CD8-positive, alpha-beta memory T cell (primary cell): ENCODE measurements around the gene LAPTM4A. TPM values are rescaled to one million over a fixed set of nuclear protein-coding genes. Genes with fewer than 3 reads are reported as not detected.

ENCODE experiments used
- CTCF ChIA-PET: fragments of 350-600 bp; sonication (Branson Sonifier 250); formaldehyde crosslinking; loops from one replicate; lab custom pipeline; 2021; ENCODE audit warnings: antibody characterized with exemption; lab: Charles Lee
- POLR2A ChIA-PET: fragments of 350-600 bp; sonication (Branson Sonifier 250); formaldehyde crosslinking; loops from one replicate; lab custom pipeline; 2021; ENCODE audit warnings: antibody characterized with exemption; lab: Charles Lee
- DNase-seq, 5 donors: peaks; one replicate each; pipeline versions ENCODE4 v3.0.0 to v3.0.0-alpha.2; 2020 to 2022; ENCODE audit warnings: mixed read lengths in 1 of 5
- H3K27ac ChIP-seq: one replicate; pipeline ENCODE4 v1.7.0; 2013; ENCODE audit warnings: low read depth, mild to moderate bottlenecking, low read length, moderate library complexity
- H3K27me3 ChIP-seq: 2 replicates; pipeline ENCODE4 v1.7.0; 2013; ENCODE audit warnings: low read length, mild to moderate bottlenecking; ENCODE audit not compliant: insufficient read depth, poor library complexity, severe bottlenecking
- H3K36me3 ChIP-seq: 2 replicates; pipeline ENCODE4 v1.7.0; 2013; ENCODE audit warnings: mild to moderate bottlenecking, low read length, moderate library complexity; ENCODE audit not compliant: insufficient read depth
- H3K4me1 ChIP-seq: 2 replicates; pipeline ENCODE4 v1.7.0; 2013; ENCODE audit warnings: mild to moderate bottlenecking, low read length, moderate library complexity; ENCODE audit not compliant: insufficient read depth
- H3K4me3 ChIP-seq: 2 replicates; pipeline ENCODE4 v1.7.0; 2013; ENCODE audit warnings: mild to moderate bottlenecking, low read length
- H3K9me3 ChIP-seq: 2 replicates; pipeline ENCODE4 v1.7.0; 2013; ENCODE audit warnings: mild to moderate bottlenecking, low read length
- H3K27ac Mint-ChIP-seq, 8 donors: one replicate each; pipeline ENCODE4 v1.8.0; 2020 to 2021; ENCODE audit warnings: mixed read lengths in 8 of 8, mild to moderate bottlenecking in 6 of 8, inconsistent platforms in 3 of 8, moderate library complexity in 3 of 8
- H3K27me3 Mint-ChIP-seq, 2 donors: one replicate each; pipeline ENCODE4 v1.8.0; 2020 to 2021; ENCODE audit warnings: mixed read lengths in 2 of 2, mild to moderate bottlenecking in 1 of 2, moderate library complexity in 1 of 2
- H3K36me3 Mint-ChIP-seq, 3 donors: one replicate each; pipeline ENCODE4 v1.8.0; 2020 to 2021; ENCODE audit warnings: mixed read lengths in 3 of 3, inconsistent platforms in 1 of 3, mild to moderate bottlenecking in 1 of 3
- H3K4me1 Mint-ChIP-seq, 3 donors: one replicate each; pipeline ENCODE4 v1.8.0; 2020 to 2021; ENCODE audit warnings: mixed read lengths in 3 of 3, inconsistent platforms in 1 of 3, mild to moderate bottlenecking in 1 of 3
- H3K4me3 Mint-ChIP-seq, 7 donors: one replicate each; pipeline ENCODE4 v1.8.0; 2020 to 2021; ENCODE audit warnings: mixed read lengths in 7 of 7, mild to moderate bottlenecking in 6 of 7, moderate library complexity in 4 of 7, inconsistent platforms in 2 of 7
- H3K9me3 Mint-ChIP-seq, 5 donors: one replicate each; pipeline ENCODE4 v1.8.0; 2020 to 2022; ENCODE audit warnings: mixed read lengths in 5 of 5, mild to moderate bottlenecking in 3 of 5, moderate library complexity in 2 of 5, inconsistent platforms in 1 of 5
- polyA plus RNA-seq: library from polyadenylated mRNA; unstranded; fragments of 300-500 nt; fragmentation: Illumina TruSeq; gene quantifications from one replicate; pipeline ENCODE4 v1.2.3, GENCODE V29; 2021
- total RNA-seq, 2 experiments: library from RNA; stranded (reverse); gene quantifications; one replicate each; pipeline ENCODE4 v1.2.3, GENCODE V29; 2021

The LAPTM4A gene
- total RNA-seq, result 10 to 100 TPM; 29.0 to 31.0 TPM
- 119 TPM for polyA plus RNA-seq

GRCh38 chr2:20051532-20052228 is at the start of gene LAPTM4A:
Gene LAPTM4A (minus strand): TSS chr2:20051628. CDS start chr2:20051520, 108 bp downstream.
- CTCF ChIA-PET, result interaction anchor here (1.1 to 2.0 kb wide), 3 partner anchors 11 to 169 kb away, joined by 3 to 9 read pairs (median 3); no protein-coding TSS in a partner anchor
- Histone ChIP-seq H3K4me1 (peaks cover 29% of the 10 kb centered on the region), H3K36me3 (no peaks in the 10 kb centered on the region), H3K27me3 (peaks cover 6% of the 10 kb centered on the region), H3K4me3 (peak within 1 kb of the TSS; percentile 96), H3K9me3 (no peaks in the 10 kb centered on the region), H3K27ac (peak within 1 kb of the TSS; percentile 100)
- peaks cover 27 to 37% (median 33%) of the 10 kb centered on the region in 3 donors for H3K4me1 Mint-ChIP-seq
- no peak within 1 kb of the TSS for H3K27ac Mint-ChIP-seq
- no peak within 1 kb of the TSS for H3K4me3 Mint-ChIP-seq
- POLR2A ChIA-PET, result interaction anchor here (0.7 to 1.6 kb wide), 5 partner anchors 62 to 771 kb away, joined by 3 to 10 read pairs (median 3); partner anchors contain the start of genes LDAH, TTC32 and WDR35
- peaks cover 10 to 21% of the 10 kb centered on the region in 2 donors for H3K27me3 Mint-ChIP-seq
- DNase-seq, result peak; percentile 97 to 99 (median 98)
- no peaks in the 10 kb centered on the region for H3K9me3 Mint-ChIP-seq
- H3K36me3 Mint-ChIP-seq, result peaks cover 0 to 12% (median 0%) of the 10 kb centered on the region in 3 donors

GRCh38 chr2:20100711-20101110 is 49.3 kb upstream of the LAPTM4A start:
- H3K9me3 ChIP-seq, result no peaks in the 10 kb centered on the region
- Mint-ChIP-seq H3K9me3 (peaks cover 0 to 2% (median 0%) of the 10 kb centered on the region in 5 donors), H3K27me3 (peaks cover 10 to 28% of the 10 kb centered on the region in 2 donors), H3K4me1 (no peaks in the 10 kb centered on the region), H3K27ac (peak overlapping the region in 1 of 8 donors; percentile 26), H3K4me3 (no peak overlapping the region), H3K36me3 (no peaks in the 10 kb centered on the region)
- H3K36me3 ChIP-seq, result no peaks in the 10 kb centered on the region
- H3K4me1 ChIP-seq, result no peaks in the 10 kb centered on the region
- no peak overlapping the region for H3K4me3 ChIP-seq
- ChIA-PET CTCF (interaction anchor here (1.2 kb wide), 1 partner anchor 85 kb away, joined by 5 read pairs; no protein-coding TSS in a partner anchor), POLR2A (no interaction called here)
- H3K27me3 ChIP-seq, result peaks cover 3% of the 10 kb centered on the region
- DNase-seq, result no peak
- H3K27ac ChIP-seq, result no peak overlapping the region

DNA sequence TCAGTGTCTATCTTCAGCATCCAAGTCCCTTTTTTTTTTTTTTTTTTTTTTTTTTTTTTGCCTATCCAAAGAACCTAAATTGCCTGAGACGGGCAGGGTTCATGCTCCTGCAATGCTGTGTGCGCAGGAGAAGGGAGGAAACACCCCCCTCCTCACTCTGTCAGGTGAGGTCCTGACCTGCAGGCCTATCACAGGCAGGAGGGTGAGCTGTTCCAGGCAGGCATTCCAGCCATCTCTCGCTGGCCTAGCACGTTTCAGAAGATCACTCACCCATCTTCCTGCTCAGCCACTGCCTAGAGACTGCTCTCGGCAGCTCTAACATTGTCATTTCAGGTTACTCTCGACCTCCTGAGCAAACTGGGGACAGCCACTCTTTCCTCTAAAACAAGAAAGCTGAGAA is 48.4 kb upstream of the LAPTM4A start:
- Mint-ChIP-seq H3K36me3 (no peaks in the 10 kb centered on the region), H3K27ac (no peak overlapping the region), H3K27me3 (peaks cover 8 to 19% of the 10 kb centered on the region in 2 donors), H3K9me3 (peaks cover 0 to 2% (median 0%) of the 10 kb centered on the region in 5 donors), H3K4me3 (no peak overlapping the region), H3K4me1 (no peaks in the 10 kb centered on the region)
- no peaks in the 10 kb centered on the region for H3K9me3 ChIP-seq
- DNase-seq, result no peak
- POLR2A ChIA-PET, result no interaction called here
- H3K27me3 ChIP-seq, result no peaks in the 10 kb centered on the region
- H3K4me3 ChIP-seq, result no peak overlapping the region
- H3K4me1 ChIP-seq, result no peaks in the 10 kb centered on the region
- no peak overlapping the region for H3K27ac ChIP-seq
- H3K36me3 ChIP-seq, result no peaks in the 10 kb centered on the region
- CTCF ChIA-PET, result interaction anchor here (1.2 kb wide), 1 partner anchor 84 kb away, joined by 5 read pairs; no protein-coding TSS in a partner anchor

- ChIA-PET POLR2A (no interaction called here), CTCF (interaction anchor here (1.0 to 1.2 kb wide), 2 partner anchors 82 to 83 kb away, joined by 3 to 5 read pairs; no protein-coding TSS in a partner anchor)
- H3K9me3 Mint-ChIP-seq, result peaks cover 0 to 2% (median 0%) of the 10 kb centered on the region in 5 donors
- Histone ChIP-seq H3K4me3 (no peak overlapping the region), H3K36me3 (no peaks in the 10 kb centered on the region), H3K27me3 (no peaks in the 10 kb centered on the region), H3K27ac (no peak overlapping the region), H3K4me1 (no peaks in the 10 kb centered on the region), H3K9me3 (no peaks in the 10 kb centered on the region)
- peak overlapping the region in 1 of 8 donors; percentile 8 for H3K27ac Mint-ChIP-seq
- DNase-seq, result peak; percentile 54 to 82 (median 60)
- peaks cover 14 to 20% of the 10 kb centered on the region in 2 donors for H3K27me3 Mint-ChIP-seq
- H3K36me3 Mint-ChIP-seq, result no peaks in the 10 kb centered on the region
- H3K4me1 Mint-ChIP-seq, result no peaks in the 10 kb centered on the region
- no peak overlapping the region for H3K4me3 Mint-ChIP-seq
Measured at GRCh38 chr2:20097889-20098714, 46.7 kb upstream of the LAPTM4A start.

DNA sequence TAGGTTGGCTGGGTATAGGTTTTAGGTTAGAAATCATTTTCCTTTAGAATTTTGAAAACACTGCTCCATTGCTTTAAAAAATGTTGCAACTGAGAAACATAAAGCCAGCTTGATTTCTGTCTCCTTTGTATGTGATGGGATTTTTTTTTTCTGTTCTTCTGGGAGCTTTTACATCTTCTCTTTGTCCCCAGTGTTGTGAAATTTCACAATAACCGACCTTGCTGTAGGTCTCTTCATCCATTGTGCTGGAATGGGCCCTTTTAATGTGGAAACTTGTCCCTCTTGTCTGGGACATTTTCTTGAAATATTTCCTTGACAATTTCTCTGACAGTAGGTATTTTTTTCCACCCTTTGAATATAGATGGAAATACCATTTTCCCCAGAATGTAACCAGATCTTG is 44.0 kb upstream of the LAPTM4A start:
- Mint-ChIP-seq H3K4me3 (no peak overlapping the region), H3K27ac (no peak overlapping the region), H3K4me1 (no peaks in the 10 kb centered on the region), H3K36me3 (no peaks in the 10 kb centered on the region), H3K27me3 (peaks cover 18 to 30% of the 10 kb centered on the region in 2 donors), H3K9me3 (no peaks in the 10 kb centered on the region)
- H3K4me1 ChIP-seq, result no peaks in the 10 kb centered on the region
- no peak for DNase-seq
- no peak overlapping the region for H3K27ac ChIP-seq
- no peaks in the 10 kb centered on the region for H3K36me3 ChIP-seq
- H3K9me3 ChIP-seq, result no peaks in the 10 kb centered on the region
- H3K27me3 ChIP-seq, result no peaks in the 10 kb centered on the region
- POLR2A ChIA-PET, result no interaction called here
- CTCF ChIA-PET, result interaction anchor here (1.2 to 3.4 kb wide), 3 partner anchors 11 to 140 kb away, joined by 3 to 10 read pairs (median 8); no protein-coding TSS in a partner anchor
- no peak overlapping the region for H3K4me3 ChIP-seq

GRCh38 chr2:20094955-20095354 is 43.5 kb upstream of the LAPTM4A start:
- Histone ChIP-seq H3K9me3 (no peaks in the 10 kb centered on the region), H3K4me3 (no peak overlapping the region), H3K27ac (no peak overlapping the region), H3K27me3 (no peaks in the 10 kb centered on the region), H3K4me1 (no peaks in the 10 kb centered on the region), H3K36me3 (no peaks in the 10 kb centered on the region)
- no peaks in the 10 kb centered on the region for H3K36me3 Mint-ChIP-seq
- no peaks in the 10 kb centered on the region for H3K4me1 Mint-ChIP-seq
- no peak overlapping the region for H3K27ac Mint-ChIP-seq
- DNase-seq, result no peak
- no peak overlapping the region for H3K4me3 Mint-ChIP-seq
- H3K27me3 Mint-ChIP-seq, result peaks cover 18 to 30% of the 10 kb centered on the region in 2 donors
- no peaks in the 10 kb centered on the region for H3K9me3 Mint-ChIP-seq
- POLR2A ChIA-PET, result no interaction called here
- CTCF ChIA-PET, result interaction anchor here (1.2 to 3.4 kb wide), 3 partner anchors 11 to 139 kb away, joined by 3 to 10 read pairs (median 8); no protein-coding TSS in a partner anchor

- no peaks in the 10 kb centered on the region for H3K4me1 ChIP-seq
- no peaks in the 10 kb centered on the region for H3K9me3 Mint-ChIP-seq
- H3K36me3 ChIP-seq, result no peaks in the 10 kb centered on the region
- DNase-seq, result no peak
- H3K27me3 ChIP-seq, result no peaks in the 10 kb centered on the region
- no peaks in the 10 kb centered on the region for H3K9me3 ChIP-seq
- H3K27ac Mint-ChIP-seq, result no peak overlapping the region
- CTCF ChIA-PET, result interaction anchor here (2.2 to 3.4 kb wide), 2 partner anchors 79 to 138 kb away, joined by 8 to 10 read pairs; no protein-coding TSS in a partner anchor
- no peak overlapping the region for H3K4me3 ChIP-seq
- no peaks in the 10 kb centered on the region for H3K36me3 Mint-ChIP-seq
- POLR2A ChIA-PET, result no interaction called here
- H3K4me3 Mint-ChIP-seq, result no peak overlapping the region
- H3K27ac ChIP-seq, result no peak overlapping the region
- H3K4me1 Mint-ChIP-seq, result no peaks in the 10 kb centered on the region
- peaks cover 18 to 30% of the 10 kb centered on the region in 2 donors for H3K27me3 Mint-ChIP-seq
Measured at GRCh38 chr2:20094142-20094755, 42.8 kb upstream of the LAPTM4A start.
